HG02571 (cell line): ENCODE results near the gene HECA.
"Not testable (repeated sequence)": the region's sequence is repeated elsewhere in the genome, so short reads cannot be mapped to it uniquely, and the experiment has no call there.

Experiments
- ATAC-seq: cut with Tn5 transposase; IDR thresholded peaks from one replicate; pipeline ENCODE4 v1.9.1; 2021; ENCODE audit warnings: mild to moderate bottlenecking, moderate library complexity; ENCODE audit not compliant: unreplicated experiment

HECA gene

GRCh38 chr6:139201378-139201777 lies 66.5 kb downstream of the HECA start:
- ATAC-seq = no peak

GRCh38 chr6:139204978-139205377 lies 70.1 kb downstream of the HECA start:
- ATAC-seq = no peak

GRCh38 chr6:139205843-139206242 lies 71.0 kb downstream of the HECA start:
- ATAC-seq = no peak

- ATAC-seq = not testable (repeated sequence)
Measured at GRCh38 chr6:139210766-139211165, 75.9 kb downstream of the HECA start.

- ATAC-seq = not testable (repeated sequence)
Measured at GRCh38 chr6:139212460-139212859, 77.6 kb downstream of the HECA start.

- peak; percentile 100 for ATAC-seq
Measured at GRCh38 chr6:139219271-139219729, 84.4 kb downstream of the HECA start.

GRCh38 chr6:139219746-139220145 lies 84.9 kb downstream of the HECA start:
- no peak for ATAC-seq

- not testable (repeated sequence) for ATAC-seq
Measured at GRCh38 chr6:139228387-139228786, 93.5 kb downstream of the HECA start.
